Epithelial cell of esophagus (primary cell): ENCODE results near the gene TPI1.

ENCODE experiments used
- DNase-seq: peaks from one replicate; pipeline ENCODE4 v3.0.0; 2010; ENCODE audit warnings: low read depth
- H3K4me3 ChIP-seq: 2 replicates; pipeline ENCODE4 v1.5.1; 2011; ENCODE audit warnings: mild to moderate bottlenecking, low read length, control low read depth
- CTCF ChIP-seq: IDR thresholded peaks from 2 replicates; pipeline ENCODE4 v1.5.1; 2011; ENCODE audit warnings: low read depth, mild to moderate bottlenecking, low read length, control low read depth, inconsistent platforms; ENCODE audit not compliant: insufficient read depth; ENCODE audit errors: missing control alignments

TPI1 gene

GRCh38 chr12:6833189-6833890, 34.0 kb upstream of the TPI1 start:
- DNase-seq = no peak
- no peak for TF ChIP-seq CTCF
- H3K4me3 ChIP-seq = no peak overlapping the region

- TF ChIP-seq CTCF = no peak
- H3K4me3 ChIP-seq = no peak overlapping the region
- DNase-seq = no peak
These were observed 33.1 kb upstream of the TPI1 start for GRCh38 chr12:6834254-6834653.

GRCh38 chr12:6834873-6835272, 32.5 kb upstream of the TPI1 start:
- no peak overlapping the region for H3K4me3 ChIP-seq
- DNase-seq = no peak
- TF ChIP-seq CTCF = no peak

GRCh38 chr12:6836851-6837250, 30.5 kb upstream of the TPI1 start:
- DNase-seq = no peak
- no peak for TF ChIP-seq CTCF
- H3K4me3 ChIP-seq = no peak overlapping the region

- TF ChIP-seq CTCF = no peak
- H3K4me3 ChIP-seq = no peak overlapping the region
- DNase-seq = no peak
These were observed 29.8 kb upstream of the TPI1 start for GRCh38 chr12:6837370-6838060.

GRCh38 chr12:6838854-6839253, 28.5 kb upstream of the TPI1 start:
- no peak for TF ChIP-seq CTCF
- H3K4me3 ChIP-seq = no peak overlapping the region
- DNase-seq = no peak

GRCh38 chr12:6839482-6840201, 27.7 kb upstream of the TPI1 start:
- TF ChIP-seq CTCF = no peak
- H3K4me3 ChIP-seq = no peak overlapping the region
- no peak for DNase-seq
